ENCODE results near the gene OTOS.

Gene OTOS

GRCh38 chr2:240168041-240168440 lies 27.6 kb upstream of the OTOS start:
- DNase-seq (ENCODE audit: low read depth in 2 of 2, low spot score in 1 of 2): no peak

GRCh38 chr2:240167588-240167880 lies 27.1 kb upstream of the OTOS start:
- no peak for DNase-seq (ENCODE audit: low read depth in 2 of 2, low spot score in 1 of 2)

- no peak for DNase-seq (ENCODE audit: low read depth in 2 of 2, low spot score in 1 of 2)
Measured at GRCh38 chr2:240166761-240167587, 26.5 kb upstream of the OTOS start.

GRCh38 chr2:240166191-240166590 lies 25.7 kb upstream of the OTOS start:
- no peak for DNase-seq (ENCODE audit: low read depth in 2 of 2, low spot score in 1 of 2)

- no peak for DNase-seq (ENCODE audit: low read depth in 2 of 2, low spot score in 1 of 2)
Measured at GRCh38 chr2:240165661-240166060, 25.2 kb upstream of the OTOS start.

GRCh38 chr2:240165034-240165433 lies 24.6 kb upstream of the OTOS start:
- no peak for DNase-seq (ENCODE audit: low read depth in 2 of 2, low spot score in 1 of 2)

GRCh38 chr2:240164586-240164985 lies 24.1 kb upstream of the OTOS start:
- no peak for DNase-seq (ENCODE audit: low read depth in 2 of 2, low spot score in 1 of 2)

- no peak for DNase-seq (ENCODE audit: low read depth in 2 of 2, low spot score in 1 of 2)
Measured at GRCh38 chr2:240163844-240164574, 23.6 kb upstream of the OTOS start.

GRCh38 chr2:240162939-240163714 lies 22.7 kb upstream of the OTOS start:
- no peak for DNase-seq (ENCODE audit: low read depth in 2 of 2, low spot score in 1 of 2)

- no peak for DNase-seq (ENCODE audit: low read depth in 2 of 2, low spot score in 1 of 2)
Measured at GRCh38 chr2:240162531-240162930, 22.1 kb upstream of the OTOS start.

- no peak for DNase-seq (ENCODE audit: low read depth in 2 of 2, low spot score in 1 of 2)
Measured at GRCh38 chr2:240162032-240162431, 21.6 kb upstream of the OTOS start.

- DNase-seq (ENCODE audit: low read depth in 2 of 2, low spot score in 1 of 2): no peak
Measured at GRCh38 chr2:240161087-240161750, 20.8 kb upstream of the OTOS start.

- no peak for DNase-seq (ENCODE audit: low read depth in 2 of 2, low spot score in 1 of 2)
Measured at GRCh38 chr2:240160291-240161086, 20.0 kb upstream of the OTOS start.

- no peak for DNase-seq (ENCODE audit: low read depth in 2 of 2, low spot score in 1 of 2)
Measured at GRCh38 chr2:240159251-240159839, 18.9 kb upstream of the OTOS start.

GRCh38 chr2:240157147-240157470 lies 16.7 kb upstream of the OTOS start:
- no peak for DNase-seq (ENCODE audit: low read depth in 2 of 2, low spot score in 1 of 2)

- DNase-seq (ENCODE audit: low read depth in 2 of 2, low spot score in 1 of 2): no peak
Measured at GRCh38 chr2:240156435-240157146, 16.1 kb upstream of the OTOS start.

GRCh38 chr2:240155745-240156390 lies 15.4 kb upstream of the OTOS start:
- DNase-seq (ENCODE audit: low read depth in 2 of 2, low spot score in 1 of 2): no peak

GRCh38 chr2:240155048-240155744 lies 14.7 kb upstream of the OTOS start:
- DNase-seq (ENCODE audit: low read depth in 2 of 2, low spot score in 1 of 2): no peak

GRCh38 chr2:240154606-240155005 lies 14.1 kb upstream of the OTOS start:
- DNase-seq (ENCODE audit: low read depth in 2 of 2, low spot score in 1 of 2): no peak
